K562 (cell line): Measurements from ENCODE around the gene ADPGK. TPM values are rescaled to one million over a fixed set of nuclear protein-coding genes. Genes with fewer than 3 reads are reported as not detected.

Source experiments
- ATAC-seq: fragments of 200-7000 bp; cut with Tn5 transposase; 3 replicates; pipeline ENCODE4 v1.9.1; 2020; ENCODE audit warnings: moderate library complexity
- BruUV-seq: library from RNA; stranded (reverse); fragments of 400-500 nt; replicated peaks from 2 replicates; lab custom pipeline; 2021; lab: Mats Ljungman, UMichigan
- CTCF ChIA-PET: fragments of 300-600 bp; formaldehyde crosslinking; extraction: SDS; loops from one replicate; lab custom pipeline; 2021; ENCODE audit warnings: low intra/inter-chr PET ratio; lab: Yijun Ruan, JAX
- POLR2A ChIA-PET: fragments of 300-600, 350-650 bp; sonication (Branson Sonifier 250); formaldehyde crosslinking; extraction: SDS; loops from one replicate; lab custom pipeline; 2021; ENCODE audit warnings: antibody characterized with exemption, inconsistent platforms; lab: Yijun Ruan, JAX
- DNase-seq, 4 experiments: peaks; one replicate each; pipeline versions ENCODE4 v3.0.0 to v3.0.0-alpha.2; 2011 to 2018; ENCODE audit warnings: low spot score in 3 of 4, mixed read lengths in 3 of 4; ENCODE audit errors: extremely low read depth in 1 of 4
- FAIRE-seq: peaks from 2 replicates; lab custom pipeline; 2011; peaks lifted over from hg19 to GRCh38; lab: Jason Lieb, UNC
- H2AFZ ChIP-seq: 2 replicates; pipeline ENCODE4 v1.6.0; 2011; ENCODE audit warnings: low read depth, low read length, control low read depth, inconsistent platforms
- H3K27ac ChIP-seq: fragments of 200-600 bp; 3 replicates; pipeline ENCODE4 v1.8.0; 2011; ENCODE audit warnings: low read depth, mild to moderate bottlenecking, control low read depth, inconsistent platforms, low read length, moderate library complexity, mixed read lengths; ENCODE audit errors: extremely low read depth
- H3K27me3 ChIP-seq, 2 experiments: fragments of 300-600 bp in 1 of 2; 2 replicates in 1 of 2; 3 replicates in 1 of 2; pipeline versions ENCODE4 v1.6.0 to v1.8.0; 2011; ENCODE audit warnings: inconsistent platforms in 2 of 2, low read length in 2 of 2, mild to moderate bottlenecking in 1 of 2, mixed read lengths in 1 of 2, moderate library complexity in 1 of 2; ENCODE audit not compliant: control insufficient read depth in 2 of 2, insufficient read depth in 2 of 2
- H3K36me3 ChIP-seq: fragments of 300-600 bp; 3 replicates; pipeline ENCODE4 v1.8.0; 2011; ENCODE audit warnings: mild to moderate bottlenecking, low read length, inconsistent platforms; ENCODE audit not compliant: control insufficient read depth, insufficient read depth
- H3K4me1 ChIP-seq, 2 experiments: fragments of 200-600 bp in 1 of 2; replicated peaks in 1 of 2; 2 replicates in 1 of 2; 3 replicates in 1 of 2; pipeline versions ENCODE4 v1.5.1 to v1.8.0; 2011; ENCODE audit warnings: inconsistent platforms in 2 of 2, low read length in 2 of 2, mild to moderate bottlenecking in 1 of 2, mixed read lengths in 1 of 2, moderate library complexity in 1 of 2; ENCODE audit not compliant: control insufficient read depth in 2 of 2, insufficient read depth in 2 of 2
- H3K4me2 ChIP-seq: 2 replicates; pipeline ENCODE4 v1.6.1; 2011; ENCODE audit warnings: low read length, control low read depth, inconsistent platforms, mixed read lengths; ENCODE audit not compliant: insufficient read depth
- H3K4me3 ChIP-seq: fragments of 200-600 bp; sonication (generic), shearing (Covaris generic); 2 replicates; pipeline ENCODE4 v1.5.1; 2016; ENCODE audit warnings: control low read depth, inconsistent platforms
- H3K79me2 ChIP-seq: fragments of 200-600 bp; 3 replicates; pipeline ENCODE4 v1.8.0; 2011; ENCODE audit warnings: low read length, inconsistent platforms; ENCODE audit not compliant: control insufficient read depth, insufficient read depth
- H3K9ac ChIP-seq, 2 experiments: 2 replicates each; pipeline versions ENCODE4 v1.6.0 to v1.6.1; 2011; ENCODE audit warnings: low read depth in 2 of 2, low read length in 2 of 2, control low read depth in 1 of 2, inconsistent platforms in 1 of 2, mild to moderate bottlenecking in 1 of 2, mixed read lengths in 1 of 2; ENCODE audit not compliant: insufficient read depth in 1 of 2
- H3K9me1 ChIP-seq: one replicate; pipeline ENCODE4 v1.6.0; 2011; ENCODE audit warnings: inconsistent platforms, mild to moderate bottlenecking, low read length, moderate library complexity; ENCODE audit not compliant: control insufficient read depth, insufficient read depth
- H3K9me3 ChIP-seq: replicated peaks from 2 replicates; pipeline ENCODE4 v1.5.1; 2011; ENCODE audit warnings: low read depth, low read length, inconsistent platforms; ENCODE audit not compliant: control insufficient read depth, insufficient read depth
- H4K20me1 ChIP-seq: replicated peaks from 2 replicates; pipeline ENCODE4 v1.6.1; 2011; ENCODE audit warnings: low read length, inconsistent platforms, mixed read lengths; ENCODE audit not compliant: control insufficient read depth, insufficient read depth
- CBX8 ChIP-seq: fragments of 200-600 bp; sonication (generic); IDR thresholded peaks from 2 replicates; pipeline ENCODE4 v1.6.1; 2012; ENCODE audit warnings: borderline replicate concordance, mixed run types, low read depth, mild to moderate bottlenecking, moderate library complexity, mixed read lengths, low read length, control low read depth, inconsistent platforms; ENCODE audit not compliant: poor library complexity, severe bottlenecking; ENCODE audit errors: extremely low read depth
- GABPA ChIP-seq: fragments of 200-800 bp; sonication (Bioruptor generic); conservative IDR thresholded peaks from 2 replicates; pipeline ENCODE4 v1.6.1; 2016; ENCODE audit warnings: low read depth, missing genetic modification characterization, missing compliant biosample characterization
- HNRNPK ChIP-seq: fragments of 200-400 bp; formaldehyde crosslinking; IDR thresholded peaks from one replicate; pipeline ENCODE4 v1.6.1; 2018; ENCODE audit warnings: mild to moderate bottlenecking, low read depth, low read length; ENCODE audit not compliant: poor library complexity, severe bottlenecking
- MYNN ChIP-seq, 2 experiments: sonication (generic); formaldehyde crosslinking in 1 of 2; IDR thresholded peaks; 2 replicates each; pipeline versions ENCODE4 v1.5.0 to v1.6.1; 2016 to 2020; ENCODE audit warnings: antibody characterized with exemption in 1 of 2, missing genetic modification reagents in 1 of 2
- NCOA1 ChIP-seq: fragments of 450-650 bp; IDR thresholded peaks from 2 replicates; pipeline ENCODE4 v1.6.1; 2016; ENCODE audit warnings: low read depth
- NFE2L1 ChIP-seq: fragments of 450-650 bp; IDR thresholded peaks from 2 replicates; pipeline ENCODE4 v1.6.1; 2016; ENCODE audit warnings: missing genetic modification characterization, low read depth, mild to moderate bottlenecking, missing compliant biosample characterization, moderate library complexity, borderline replicate concordance
- SMC3 ChIP-seq: conservative IDR thresholded peaks from 2 replicates; pipeline ENCODE4 v1.6.1; 2011; ENCODE audit warnings: low read depth, low read length, improper control_type of control experiment; ENCODE audit not compliant: insufficient read depth
- TGIF2 ChIP-seq: sonication (generic); formaldehyde crosslinking; IDR thresholded peaks from 2 replicates; pipeline ENCODE4 v1.8.1; 2022; ENCODE audit warnings: mild to moderate bottlenecking, missing genetic modification reagents, moderate library complexity
- ZNF197 ChIP-seq: fragments of 200-800 bp; sonication (Bioruptor generic); IDR thresholded peaks from 2 replicates; pipeline ENCODE4 v1.6.1; 2016; ENCODE audit warnings: low read depth, missing genetic modification characterization, missing compliant biosample characterization
- ZNF668 ChIP-seq: fragments of 250-450 bp; sonication (Bioruptor Pico); IDR thresholded peaks from 2 replicates; pipeline ENCODE4 v1.8.0; 2022; ENCODE audit warnings: mild to moderate bottlenecking, inconsistent platforms
- ZZZ3 ChIP-seq: fragments of 450-650 bp; IDR thresholded peaks from 2 replicates; pipeline ENCODE4 v1.6.1; 2016; ENCODE audit warnings: antibody characterized with exemption, mild to moderate bottlenecking, moderate library complexity
- WGBS: fragments of 100-300 bp; shearing (Covaris generic); methylation state at CpG from one replicate; pipeline ENCODE4 v1.1.6; 2016; ENCODE audit warnings: low coverage, mixed read lengths; ENCODE audit not compliant: insufficient coverage; ENCODE audit errors: missing lambda C conversion rate; 5-methylcytosine and 5-hydroxymethylcytosine counted together
- in situ Hi-C: fragments of 300-500 bp; cut with MboI; formaldehyde crosslinking; loops from 4 replicates; pipeline ENCODE4 v1.15.0; 2018; ENCODE audit warnings: inconsistent platforms, mixed read lengths
- intact Hi-C: fragments of 100-400 bp; cut with micrococcal nuclease; formaldehyde crosslinking; loops from 2 replicates; pipeline ENCODE4 v1.14.2; 2022
- polyA plus RNA-seq, 8 experiments: library from polyadenylated mRNA; depleted of rRNA in 4 of 8; stranded (reverse) in 5 of 8; unstranded in 3 of 8; fragments of >200 nt; fragmentation: Nextera tagmentation in 2 of 8; fragmentation: Illumina TruSeq in 1 of 8; extraction: Ambion mirVana in 2 of 8; extraction: Trizol in 1 of 8; gene quantifications; 2 replicates each; pipeline versions ENCODE4 v1.2.1 to v1.2.3, GENCODE V29; 2011 to 2014; ENCODE audit warnings: inconsistent platforms in 1 of 8, missing spikeins in 1 of 8
- total RNA-seq, 7 experiments: library from RNA; depleted of rRNA in 6 of 7; stranded (reverse); fragments of >200 nt in 6 of 7; fragmentation: Illumina TruSeq in 2 of 7; extraction: Trizol in 2 of 7; gene quantifications; 2 replicates each; pipeline versions ENCODE4 v1.2.1 to v1.2.3, GENCODE V29; 2011 to 2021; ENCODE audit warnings: low replicate concordance in 1 of 7
- TF ChIP-seq, protein P1 (sequence below): IDR thresholded peaks from 2 replicates; pipeline ENCODE4 v1.6.1; 2011; ENCODE audit warnings: borderline replicate concordance, low read depth, mild to moderate bottlenecking, moderate library complexity, low read length; ENCODE audit not compliant: insufficient read depth, poor library complexity, severe bottlenecking
- TF ChIP-seq, protein P2 (sequence below): fragments of 450-650 bp; formaldehyde crosslinking; IDR thresholded peaks from 2 replicates; pipeline ENCODE4 v1.4.0; 2022; ENCODE audit warnings: mild to moderate bottlenecking, moderate library complexity

The ADPGK gene
- total and polyA plus RNA-seq, 9 of the 15 experiments (the other 6 are each of a cell fraction or from before 2014, with no cell fraction given), result 13.4 to 97.4 (median 48.5) TPM

GRCh38 chr15:72826611-72827010, 43.1 kb upstream of the ADPGK start:
- Histone ChIP-seq H2AFZ (no peak overlapping the region), H3K27ac (no peak overlapping the region), H3K4me3 (no peak overlapping the region), H3K9me3 (no peaks in the 10 kb centered on the region), H3K9me1 (no peaks in the 10 kb centered on the region), H3K4me2 (no peak overlapping the region), H3K4me1 (no peaks in the 10 kb centered on the region), H3K27me3 (peaks cover 0 to 13% of the 10 kb centered on the region in 2 experiments; a peak in 4 of 5 replicates), H3K36me3 (no peaks in the 10 kb centered on the region), H3K9ac (no peak overlapping the region), H4K20me1 (no peaks in the 10 kb centered on the region; the same call in 1 of the 2 replicates), H3K79me2 (no peaks in the 10 kb centered on the region)
- POLR2A ChIA-PET, result no interaction called here
- TF ChIP-seq CBX8 (no peak), GABPA (tag) (no peak), ZNF668 (CRISPR knock-in tag) (no peak), ZNF197 (CRISPR knock-in tag) (no peak), NCOA1 (no peak), TGIF2 (CRISPR knock-in tag) (no peak), HNRNPK (no peak), SMC3 (no peak), ZZZ3 (no peak), MYNN (IDR thresholded peaks at IDR 0.05) (no peak), MYNN (CRISPR knock-in tag; IDR thresholded peaks at IDR 0.05) (no peak), NFE2L1 (tag) (no peak)
- TF ChIP-seq, protein P1, sequence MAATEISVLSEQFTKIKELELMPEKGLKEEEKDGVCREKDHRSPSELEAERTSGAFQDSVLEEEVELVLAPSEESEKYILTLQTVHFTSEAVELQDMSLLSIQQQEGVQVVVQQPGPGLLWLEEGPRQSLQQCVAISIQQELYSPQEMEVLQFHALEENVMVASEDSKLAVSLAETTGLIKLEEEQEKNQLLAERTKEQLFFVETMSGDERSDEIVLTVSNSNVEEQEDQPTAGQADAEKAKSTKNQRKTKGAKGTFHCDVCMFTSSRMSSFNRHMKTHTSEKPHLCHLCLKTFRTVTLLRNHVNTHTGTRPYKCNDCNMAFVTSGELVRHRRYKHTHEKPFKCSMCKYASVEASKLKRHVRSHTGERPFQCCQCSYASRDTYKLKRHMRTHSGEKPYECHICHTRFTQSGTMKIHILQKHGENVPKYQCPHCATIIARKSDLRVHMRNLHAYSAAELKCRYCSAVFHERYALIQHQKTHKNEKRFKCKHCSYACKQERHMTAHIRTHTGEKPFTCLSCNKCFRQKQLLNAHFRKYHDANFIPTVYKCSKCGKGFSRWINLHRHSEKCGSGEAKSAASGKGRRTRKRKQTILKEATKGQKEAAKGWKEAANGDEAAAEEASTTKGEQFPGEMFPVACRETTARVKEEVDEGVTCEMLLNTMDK, result no peak
- TF ChIP-seq, protein P2, sequence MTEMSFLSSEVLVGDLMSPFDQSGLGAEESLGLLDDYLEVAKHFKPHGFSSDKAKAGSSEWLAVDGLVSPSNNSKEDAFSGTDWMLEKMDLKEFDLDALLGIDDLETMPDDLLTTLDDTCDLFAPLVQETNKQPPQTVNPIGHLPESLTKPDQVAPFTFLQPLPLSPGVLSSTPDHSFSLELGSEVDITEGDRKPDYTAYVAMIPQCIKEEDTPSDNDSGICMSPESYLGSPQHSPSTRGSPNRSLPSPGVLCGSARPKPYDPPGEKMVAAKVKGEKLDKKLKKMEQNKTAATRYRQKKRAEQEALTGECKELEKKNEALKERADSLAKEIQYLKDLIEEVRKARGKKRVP (CRISPR knock-in tag), result no peak
- in situ Hi-C loops, result no loop called here
- DNase-seq, result no peak
- BruUV-seq, result no TSS peak
- CTCF ChIA-PET, result interaction anchor here (0.6 kb wide), 1 partner anchor 154 kb away, joined by 3 read pairs; no protein-coding TSS in a partner anchor
- ATAC-seq, result no peak
- WGBS, result 2% methylated on average over 8 of the region's 9 CpGs
- no peak for FAIRE-seq
- intact Hi-C loops, result no loop called here
